ENCODE results near the gene LARP7.
A peak's percentile ranks its signal among the peaks of the same experiment; 100 is the strongest.
"Not testable (repeated sequence)": the region's sequence is repeated elsewhere in the genome, so short reads cannot be mapped to it uniquely, and the experiment has no call there.

Gene LARP7

DNA sequence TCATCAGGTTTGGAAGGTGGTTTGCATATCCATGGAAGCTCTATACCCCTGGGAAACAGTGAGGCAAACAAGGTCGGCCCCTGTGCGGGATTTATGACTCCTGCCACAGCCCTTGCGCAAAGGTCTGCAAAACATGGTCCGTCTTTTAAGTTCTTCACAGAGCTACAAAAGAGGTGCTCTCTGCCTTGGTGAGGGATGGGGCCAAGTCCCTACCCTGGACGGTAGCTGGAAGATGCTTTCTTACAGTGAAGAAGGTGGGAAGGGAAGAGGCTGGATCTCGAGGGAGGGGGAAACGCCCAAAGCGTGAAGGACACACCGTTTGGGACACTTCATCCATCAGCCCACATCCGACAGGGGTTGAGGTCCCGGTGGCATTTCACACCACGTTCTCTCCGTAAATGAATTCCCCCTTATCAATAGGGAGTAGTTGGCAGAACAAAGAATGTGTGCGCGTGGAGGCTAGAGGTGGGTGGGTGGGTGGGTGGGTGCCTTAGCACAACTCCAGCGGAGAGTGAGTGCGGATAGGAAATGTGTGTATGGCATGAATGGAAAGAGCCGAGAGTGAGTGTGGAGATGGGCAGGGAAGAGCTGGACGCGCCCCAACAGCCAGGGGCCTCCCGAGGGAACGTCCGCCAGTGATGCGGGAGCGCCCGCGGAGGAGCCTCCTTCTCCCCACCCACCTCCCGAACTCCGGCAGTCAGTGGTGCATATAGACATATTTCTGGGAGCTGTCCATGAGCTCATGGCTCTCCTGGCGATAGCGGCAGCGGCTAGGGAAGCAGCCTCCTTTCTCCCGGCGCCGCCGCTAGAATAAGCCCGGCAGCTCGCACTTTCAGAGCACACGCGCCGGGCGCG is 68.3 kb downstream of the LARP7 start:
- no peak for DNase-seq (ENCODE audit: low read depth)
- TF ChIP-seq, protein P1, sequence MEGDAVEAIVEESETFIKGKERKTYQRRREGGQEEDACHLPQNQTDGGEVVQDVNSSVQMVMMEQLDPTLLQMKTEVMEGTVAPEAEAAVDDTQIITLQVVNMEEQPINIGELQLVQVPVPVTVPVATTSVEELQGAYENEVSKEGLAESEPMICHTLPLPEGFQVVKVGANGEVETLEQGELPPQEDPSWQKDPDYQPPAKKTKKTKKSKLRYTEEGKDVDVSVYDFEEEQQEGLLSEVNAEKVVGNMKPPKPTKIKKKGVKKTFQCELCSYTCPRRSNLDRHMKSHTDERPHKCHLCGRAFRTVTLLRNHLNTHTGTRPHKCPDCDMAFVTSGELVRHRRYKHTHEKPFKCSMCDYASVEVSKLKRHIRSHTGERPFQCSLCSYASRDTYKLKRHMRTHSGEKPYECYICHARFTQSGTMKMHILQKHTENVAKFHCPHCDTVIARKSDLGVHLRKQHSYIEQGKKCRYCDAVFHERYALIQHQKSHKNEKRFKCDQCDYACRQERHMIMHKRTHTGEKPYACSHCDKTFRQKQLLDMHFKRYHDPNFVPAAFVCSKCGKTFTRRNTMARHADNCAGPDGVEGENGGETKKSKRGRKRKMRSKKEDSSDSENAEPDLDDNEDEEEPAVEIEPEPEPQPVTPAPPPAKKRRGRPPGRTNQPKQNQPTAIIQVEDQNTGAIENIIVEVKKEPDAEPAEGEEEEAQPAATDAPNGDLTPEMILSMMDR (IDR thresholded peaks at IDR 0.05; ENCODE audit: low read depth, low read length, missing control alignments): no peak
- peak overlapping the region; percentile 52 for H3K4me3 ChIP-seq (ENCODE audit: low read depth, low read length)

DNA sequence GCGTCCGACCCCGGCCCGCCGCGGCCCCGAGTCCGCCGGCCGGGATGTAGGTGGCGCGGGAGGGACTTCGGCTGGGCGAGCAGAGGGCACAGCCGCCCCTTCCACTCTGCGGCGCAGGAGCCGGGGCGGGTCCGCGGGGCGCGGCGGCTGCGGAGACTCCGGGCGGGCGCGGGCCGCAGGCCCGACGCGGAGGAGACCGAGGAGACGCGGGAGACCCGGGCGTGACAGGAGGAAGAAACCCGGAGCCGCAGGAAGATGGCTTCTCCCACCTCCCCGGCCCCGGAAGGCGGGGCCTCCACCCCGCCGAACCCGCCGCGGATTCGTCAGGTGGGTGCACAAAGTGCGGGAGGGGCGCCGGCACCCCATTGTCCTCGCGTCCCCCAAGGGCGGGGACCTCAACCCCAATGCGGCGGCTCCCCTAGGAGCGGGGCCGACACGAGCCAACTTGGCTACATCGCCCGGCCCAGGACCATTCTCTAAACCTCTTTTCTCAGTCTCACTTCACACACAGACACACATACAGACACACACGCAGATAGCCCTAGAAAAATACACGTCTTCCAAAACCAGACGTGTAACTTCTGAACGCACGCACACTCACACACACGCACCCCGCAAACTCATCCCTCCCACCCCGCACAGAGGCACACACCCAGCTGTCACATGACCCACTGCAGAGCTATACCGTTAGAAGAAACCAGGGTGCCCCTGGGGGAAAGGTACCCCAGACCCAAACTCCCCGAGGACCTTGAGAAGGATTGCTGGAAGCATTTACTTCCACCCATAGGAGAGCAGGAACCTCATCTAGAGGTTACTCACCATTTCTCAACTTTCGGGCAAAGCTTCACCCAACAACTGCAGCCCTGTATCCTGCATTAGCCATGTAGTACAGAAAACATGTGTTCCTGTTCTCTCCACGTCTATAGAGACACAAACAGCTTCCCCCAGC is 69.2 kb downstream of the LARP7 start:
- not testable (repeated sequence) for DNase-seq (ENCODE audit: low read depth)
- peak overlapping the region; percentile 65 for H3K4me3 ChIP-seq (ENCODE audit: low read depth, low read length)

DNA sequence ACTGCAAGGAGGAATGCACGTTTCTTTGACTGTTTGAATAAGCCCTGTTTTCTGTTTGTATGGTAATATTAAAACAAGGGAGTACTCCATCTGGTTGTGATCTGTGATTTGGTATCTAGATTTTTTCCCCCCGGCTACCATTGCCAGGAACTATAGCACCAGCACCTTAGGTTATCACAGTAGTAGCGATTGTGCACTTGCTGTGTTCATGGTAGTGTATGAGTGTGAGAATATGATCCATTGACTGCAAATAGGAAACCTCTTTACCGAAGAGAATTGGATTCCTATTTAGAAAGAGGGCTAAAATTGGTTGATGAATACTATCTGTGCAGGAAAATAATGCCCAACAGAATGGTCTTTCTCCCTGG is 69.9 kb downstream of the LARP7 start:
- DNase-seq (ENCODE audit: low read depth): no peak
- TF ChIP-seq, protein P1 (IDR thresholded peaks at IDR 0.05; ENCODE audit: low read depth, low read length, missing control alignments): no peak
- peak overlapping the region; percentile 65; the same call in 1 of the 2 replicates for H3K4me3 ChIP-seq (ENCODE audit: low read depth, low read length)

All from GM12864 (cell line).